NK-92 treated with Interleukin-12 subunit alpha and Interleukin-12 subunit beta, amount 100 ng/mL, for 24 hours (cell line): ENCODE data around the gene POFUT1.
"Not testable (repeated sequence)": the region's sequence is repeated elsewhere in the genome, so short reads cannot be mapped to it uniquely, and the experiment has no call there.

Experiments
- DNase-seq: peaks from one replicate; lab custom pipeline; 2025; lab: John Stamatoyannopoulos, UW

The POFUT1 gene

DNA sequence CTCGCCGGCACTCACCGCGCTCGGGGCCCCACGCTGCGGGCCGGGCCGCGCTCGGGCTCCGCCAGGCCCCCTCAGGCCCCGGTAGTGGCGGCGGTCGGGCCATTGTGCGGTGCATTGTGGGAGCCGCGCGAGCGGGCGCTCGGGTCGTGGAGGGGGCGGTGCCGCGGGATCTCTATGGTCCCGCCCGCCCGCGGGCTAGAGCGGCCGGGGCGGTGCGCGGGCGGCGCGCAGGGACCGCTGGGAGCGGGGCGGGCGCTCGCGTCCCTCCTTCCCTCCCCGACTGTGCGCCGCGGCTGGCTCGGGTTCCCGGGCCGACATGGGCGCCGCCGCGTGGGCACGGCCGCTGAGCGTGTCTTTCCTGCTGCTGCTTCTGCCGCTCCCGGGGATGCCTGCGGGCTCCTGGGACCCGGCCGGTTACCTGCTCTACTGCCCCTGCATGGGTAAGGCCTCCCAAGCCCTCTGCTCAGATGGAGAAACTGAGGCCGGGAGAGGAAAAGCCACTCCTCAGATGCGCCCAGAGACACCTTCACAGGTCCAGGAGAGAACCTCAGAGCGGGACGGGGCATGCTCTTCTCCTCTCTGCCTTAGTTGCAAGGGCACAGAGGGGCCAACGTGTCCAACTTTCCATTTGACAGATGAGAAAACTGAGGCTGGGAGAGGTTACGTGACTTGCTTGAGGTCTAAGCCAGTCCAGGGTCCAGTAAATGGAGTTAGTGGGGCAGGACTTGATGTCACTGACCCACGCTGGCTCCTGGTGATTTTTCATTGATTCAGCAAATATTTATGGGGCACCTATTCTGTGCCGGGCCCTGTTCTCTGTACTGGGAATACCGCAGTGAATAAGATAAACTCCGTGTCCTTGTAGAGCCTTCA lies at the start of gene POFUT1, which contains the start of gene PLAGL2:
TSS of gene POFUT1 (plus strand) at position 255 of the 873 bp plus-strand sequence. CDS start at position 317, 62 bp downstream.
TSS of gene PLAGL2 (minus strand) at position 118 of the 873 bp plus-strand sequence. CDS start 5,565 bp downstream, outside the sequence.
- DNase-seq: peak; percentile 71

DNA sequence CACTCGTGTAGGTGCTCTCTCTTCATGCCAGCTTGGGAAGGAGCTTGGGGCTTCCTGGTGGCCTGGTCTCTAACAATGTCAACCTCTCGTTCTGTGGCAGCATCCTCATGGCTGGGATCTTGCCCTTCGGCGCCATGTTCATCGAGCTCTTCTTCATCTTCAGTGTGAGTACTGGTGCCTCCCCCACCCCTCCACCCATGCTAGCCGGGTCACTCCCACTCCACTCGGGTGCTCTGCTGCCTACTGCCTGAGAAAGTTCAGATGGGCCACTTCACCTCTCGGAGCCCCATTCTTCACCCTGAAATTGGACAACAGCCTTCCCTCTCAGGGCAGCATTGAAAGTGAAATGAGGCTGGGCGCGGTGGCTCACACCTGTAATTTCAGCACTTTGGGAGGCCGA lies 49.3 kb upstream of the POFUT1 start:
- DNase-seq: no peak

DNA sequence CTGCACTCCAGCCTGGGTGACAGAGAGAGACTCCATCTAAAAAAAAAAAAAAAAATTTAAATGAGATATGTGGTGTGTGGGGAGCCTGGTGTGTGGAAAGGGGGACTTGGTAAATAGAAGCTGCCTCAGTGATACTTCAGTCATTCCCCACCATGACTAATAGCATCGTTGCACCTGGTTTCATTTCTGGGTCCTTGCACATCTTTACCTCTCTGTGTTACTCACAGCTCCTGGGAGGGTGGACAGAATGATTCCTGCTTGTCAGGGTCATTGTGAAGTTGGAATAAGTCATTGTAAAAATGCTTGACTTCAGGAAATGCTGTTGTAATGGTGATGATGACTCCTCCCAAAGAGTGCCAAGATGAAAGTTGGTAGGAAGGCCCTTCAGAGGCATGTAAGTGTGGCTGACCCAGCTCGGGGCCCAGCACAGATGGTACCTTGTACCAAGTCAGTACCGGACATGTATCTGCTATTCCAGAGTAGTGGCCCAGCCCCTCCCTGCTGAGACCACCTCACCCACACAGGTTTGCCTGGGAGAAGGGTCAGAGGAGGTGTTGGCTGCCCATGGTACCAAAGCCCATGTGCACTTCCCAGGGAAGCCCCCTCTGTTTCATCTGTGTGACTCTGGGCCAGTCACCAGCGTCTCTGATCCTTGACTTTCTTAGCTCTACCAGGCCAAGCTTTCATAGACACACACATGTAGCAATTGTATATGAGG lies 48.6 kb upstream of the POFUT1 start:
- no peak for DNase-seq

- no peak for DNase-seq
Observed at GRCh38 chr20:32159766-32160221, 47.9 kb upstream of the POFUT1 start.

DNA sequence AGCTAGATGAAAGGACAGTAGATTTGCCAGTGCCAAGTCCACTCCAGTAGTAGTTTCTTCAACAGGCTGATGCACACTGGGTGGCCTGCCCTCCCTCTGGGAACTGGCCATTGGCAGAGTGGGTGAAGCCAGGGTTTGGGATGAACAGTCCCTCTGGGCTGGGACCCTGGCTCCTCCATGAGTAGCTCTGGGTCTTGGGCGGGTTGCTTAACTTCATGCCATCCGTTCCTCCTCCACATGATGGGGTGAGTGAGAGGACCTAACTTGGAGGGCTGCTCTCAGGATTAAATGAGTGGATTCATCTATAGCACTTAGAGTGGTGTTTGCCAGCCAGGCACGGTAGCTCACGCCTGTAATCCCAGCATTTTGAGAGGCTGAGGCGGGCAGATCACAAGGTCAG lies 47.3 kb upstream of the POFUT1 start:
- no peak for DNase-seq

- no peak for DNase-seq
Observed at GRCh38 chr20:32162351-32162750, 45.3 kb upstream of the POFUT1 start.

DNA sequence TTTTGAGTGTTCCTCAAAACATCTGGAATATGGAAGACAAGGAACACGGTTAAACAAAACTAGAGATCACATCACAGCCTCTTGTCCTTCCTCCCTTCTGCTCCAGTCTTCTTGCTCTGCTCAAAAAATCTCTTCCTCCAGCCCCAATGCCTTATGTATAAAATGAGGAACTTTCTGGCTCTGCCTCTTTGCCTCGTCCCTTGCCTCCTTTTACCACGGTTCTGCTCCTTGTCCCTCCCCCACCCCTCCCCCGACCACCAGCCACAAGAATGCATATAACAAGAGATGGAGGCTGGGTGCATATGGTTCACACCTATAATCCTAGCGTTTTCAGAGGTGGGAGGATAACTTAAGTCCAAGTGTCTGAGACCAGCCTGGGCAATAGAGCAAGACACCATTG lies 43.7 kb upstream of the POFUT1 start:
- DNase-seq: no peak

GRCh38 chr20:32164984-32165735 lies 42.5 kb upstream of the POFUT1 start:
- DNase-seq: no peak

DNA sequence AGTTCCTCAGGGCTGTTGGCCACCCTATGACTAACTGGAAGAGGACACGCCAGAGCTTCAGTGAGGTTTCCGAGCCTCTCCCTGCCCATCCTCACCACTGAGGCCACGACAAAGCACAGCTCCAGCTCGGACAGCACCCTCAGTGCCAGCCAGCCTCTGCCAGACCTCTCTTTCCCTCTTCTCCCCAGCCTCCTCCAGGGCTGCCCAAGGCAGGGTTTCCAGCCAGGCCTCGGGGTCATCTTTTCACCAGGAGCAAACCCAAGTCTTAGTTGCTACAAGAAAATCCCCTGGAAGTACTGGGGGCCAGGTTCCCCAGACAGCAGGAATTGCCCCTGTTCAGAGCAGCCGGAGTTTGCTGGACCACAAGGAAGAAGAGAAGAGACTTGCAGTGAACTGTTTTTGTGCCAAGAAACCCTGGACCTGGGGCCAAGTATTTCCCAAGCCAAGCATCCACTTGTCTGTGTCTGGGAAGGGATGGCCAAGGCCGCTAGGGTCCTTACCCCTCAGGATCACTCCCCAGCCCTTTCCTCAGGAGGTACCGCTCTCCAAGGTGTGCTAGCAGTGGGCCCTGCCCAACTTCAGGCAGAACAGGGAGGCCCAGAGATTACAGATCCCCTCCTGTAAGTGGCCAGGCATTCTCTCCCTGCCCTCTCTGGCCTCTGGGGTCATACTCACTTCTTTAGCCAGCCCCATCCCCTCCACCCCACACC lies 41.7 kb upstream of the POFUT1 start:
- no peak for DNase-seq

DNA sequence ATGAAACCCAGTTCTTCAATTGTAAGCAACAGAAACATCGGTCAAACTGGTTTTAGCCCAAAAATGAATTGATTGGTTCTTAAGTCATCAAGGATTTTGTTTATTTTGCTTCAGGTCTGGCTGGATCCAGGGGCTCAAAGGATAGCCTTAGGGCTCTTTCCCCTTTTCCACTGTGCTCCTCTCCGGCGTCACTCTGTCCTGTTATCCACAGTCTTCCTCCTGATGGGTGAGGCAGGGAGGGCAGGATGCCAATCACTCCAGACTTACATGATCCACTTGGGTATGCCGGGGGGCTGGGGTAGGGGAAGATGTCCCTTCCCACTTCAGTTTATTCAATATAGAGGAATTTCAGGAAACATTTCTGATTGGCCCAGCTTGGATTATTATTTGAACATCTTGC lies 40.1 kb upstream of the POFUT1 start:
- DNase-seq: no peak

GRCh38 chr20:32168184-32168910 lies 39.3 kb upstream of the POFUT1 start:
- DNase-seq: no peak

DNA sequence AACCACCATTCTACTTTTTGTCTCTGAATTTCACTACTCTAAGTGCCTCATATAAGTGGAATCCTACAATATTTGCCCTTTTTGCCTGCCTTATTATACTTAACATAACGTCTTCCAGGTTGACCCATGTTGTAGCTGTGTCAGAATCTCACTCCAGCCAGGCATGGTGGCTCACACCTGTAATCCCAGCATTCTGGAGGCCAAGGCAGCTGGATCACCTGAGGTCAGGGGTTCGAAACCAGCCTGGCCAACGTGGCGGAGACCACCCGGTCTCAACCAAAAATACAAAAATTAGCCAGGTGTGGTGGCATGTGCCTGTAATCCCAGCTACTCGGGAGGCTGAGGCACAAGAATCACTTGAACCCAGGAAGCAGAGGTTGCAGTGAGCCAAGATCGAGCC lies 30.0 kb upstream of the POFUT1 start:
- DNase-seq: not testable (repeated sequence)

DNA sequence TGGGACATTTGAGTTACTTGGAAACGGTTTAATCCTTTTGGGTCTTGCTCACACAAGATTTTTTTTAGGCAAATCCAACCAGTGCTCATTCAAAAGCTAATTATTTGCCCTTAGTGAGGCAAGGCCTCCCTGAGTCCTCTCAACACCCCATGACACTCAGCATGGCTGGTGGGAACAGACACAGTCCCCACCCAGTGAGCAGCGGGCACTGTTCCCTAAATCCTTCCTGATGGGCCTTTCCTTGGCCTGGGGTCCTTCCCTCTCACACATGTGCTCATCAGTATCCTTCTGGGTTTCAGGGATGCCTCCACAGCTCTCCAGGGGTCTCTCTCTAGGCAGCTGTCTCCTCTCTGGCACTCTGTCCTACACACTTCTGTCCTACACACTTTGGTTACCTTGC lies 28.2 kb upstream of the POFUT1 start:
- no peak for DNase-seq

- DNase-seq: no peak
Observed at GRCh38 chr20:32179934-32180333, 27.7 kb upstream of the POFUT1 start.

DNA sequence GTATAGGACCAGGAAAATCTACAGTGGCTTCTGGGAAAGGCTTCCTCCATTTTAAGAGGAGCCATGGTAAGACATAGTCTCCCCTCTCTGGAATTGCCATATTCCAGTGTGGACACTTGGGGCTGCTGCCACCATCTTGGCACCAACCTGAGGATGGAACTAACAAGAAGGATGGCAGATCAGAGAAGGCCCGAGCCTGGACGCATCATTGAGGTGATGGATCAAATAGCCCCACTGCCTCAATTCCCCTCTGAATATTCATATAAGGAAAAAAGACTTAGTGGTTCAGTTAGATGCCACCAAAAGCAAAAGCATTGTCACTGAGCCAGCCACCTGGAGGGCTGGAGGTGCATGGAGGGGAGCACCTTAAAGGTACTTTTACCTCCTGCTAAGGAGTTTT lies 26.1 kb upstream of the POFUT1 start:
- DNase-seq: no peak

- no peak for DNase-seq
Observed at GRCh38 chr20:32183947-32184635, 23.6 kb upstream of the POFUT1 start.

GRCh38 chr20:32184961-32185603 lies 22.6 kb upstream of the POFUT1 start:
- no peak for DNase-seq

- DNase-seq: no peak
Observed at GRCh38 chr20:32186506-32186905, 21.2 kb upstream of the POFUT1 start.

DNA sequence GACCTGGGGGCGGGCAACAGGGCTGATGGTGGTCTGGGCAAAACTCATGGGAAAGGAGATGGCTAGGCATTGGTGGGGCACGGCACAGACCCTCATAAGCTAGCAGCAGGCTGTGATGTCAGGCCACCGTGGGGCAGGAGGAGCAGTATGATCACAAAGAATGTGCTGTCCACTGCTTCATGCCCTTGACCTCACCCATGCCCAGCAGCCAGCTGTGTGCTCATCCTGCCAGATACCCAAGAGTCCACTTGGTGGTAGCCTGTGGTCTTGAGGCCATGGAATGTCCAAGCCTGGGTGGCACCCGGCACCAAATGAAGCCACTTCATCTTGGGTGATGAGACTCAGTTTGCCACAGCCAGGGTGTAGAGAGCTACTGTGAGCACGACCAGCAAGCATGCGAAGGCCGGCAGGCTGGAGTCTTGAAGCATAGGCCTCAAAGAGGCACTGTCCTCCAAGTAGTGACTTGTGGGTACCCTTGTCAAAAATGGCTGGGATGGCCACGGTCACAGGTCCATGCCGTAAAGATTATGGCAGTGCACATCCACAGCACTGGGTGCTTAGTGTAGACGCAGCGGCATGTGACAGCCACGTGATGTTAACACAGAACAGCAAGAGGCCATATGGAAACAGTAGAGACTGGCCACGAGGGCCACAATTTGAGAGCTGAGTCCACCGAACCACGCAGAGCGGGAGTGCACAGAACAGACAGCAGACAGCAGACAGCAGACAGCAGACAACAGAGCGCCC lies 19.1 kb upstream of the POFUT1 start:
- no peak for DNase-seq
